ENCODE measurements around the gene ARL4D. TPM values are rescaled to one million over a fixed set of nuclear protein-coding genes. Genes with fewer than 3 reads are reported as not detected.

ARL4D gene
- total RNA-seq, 1 experiment from 2014 or later = 8.8 TPM

DNA sequence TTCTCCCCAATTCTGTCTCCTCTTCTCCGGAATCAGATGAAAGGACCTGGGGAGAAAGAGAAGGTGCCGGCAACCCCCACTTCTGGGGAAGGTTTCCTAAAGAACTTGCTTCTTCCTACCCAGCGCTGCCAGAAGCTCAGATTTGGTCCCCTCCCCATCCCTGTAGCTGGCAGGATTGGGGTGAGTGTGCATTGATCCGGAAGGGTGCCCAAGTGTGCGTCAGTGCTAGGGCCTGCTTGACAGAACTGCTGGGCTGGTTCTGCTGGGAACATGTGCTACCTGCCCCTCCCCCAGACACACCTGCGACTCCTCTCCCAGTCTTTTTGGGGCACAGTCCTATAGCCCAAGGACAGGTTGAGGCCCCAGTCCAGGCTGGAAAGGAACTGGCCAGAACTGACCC is 3.3 kb downstream of the ARL4D start:
- Histone ChIP-seq H3K9me2 (ENCODE audit: insufficient read depth) (no peaks in the 10 kb centered on the region), H3K27me3 (ENCODE audit: insufficient read depth, low read depth) (no peaks in the 10 kb centered on the region), H4K20me1 (ENCODE audit: insufficient read depth) (no peaks in the 10 kb centered on the region), H3K36me3 (ENCODE audit: low read depth) (no peaks in the 10 kb centered on the region), H3K9me3 (ENCODE audit: insufficient read depth, low read depth) (no peaks in the 10 kb centered on the region), H3K4me3 (no peak overlapping the region), H3K4me2 (no peak overlapping the region), H3K27ac (no peak overlapping the region; the same call in 1 of the 2 replicates), H3K79me2 (ENCODE audit: low read depth) (peaks cover 6% of the 10 kb centered on the region; the same call in 1 of the 2 replicates), H3F3A (ENCODE audit: insufficient read depth, low read depth) (no peaks in the 10 kb centered on the region), H2AFZ (no peak overlapping the region), H3K4me1 (replicated peaks; ENCODE audit: insufficient read depth) (peaks cover 20% of the 10 kb centered on the region)
- ChIA-PET POLR2A (ENCODE audit: unreplicated experiment) (no interaction called here), CTCF (no interaction called here)
- BruUV-seq (replicated peaks) = no TSS peak
- TF ChIP-seq, protein P1, sequence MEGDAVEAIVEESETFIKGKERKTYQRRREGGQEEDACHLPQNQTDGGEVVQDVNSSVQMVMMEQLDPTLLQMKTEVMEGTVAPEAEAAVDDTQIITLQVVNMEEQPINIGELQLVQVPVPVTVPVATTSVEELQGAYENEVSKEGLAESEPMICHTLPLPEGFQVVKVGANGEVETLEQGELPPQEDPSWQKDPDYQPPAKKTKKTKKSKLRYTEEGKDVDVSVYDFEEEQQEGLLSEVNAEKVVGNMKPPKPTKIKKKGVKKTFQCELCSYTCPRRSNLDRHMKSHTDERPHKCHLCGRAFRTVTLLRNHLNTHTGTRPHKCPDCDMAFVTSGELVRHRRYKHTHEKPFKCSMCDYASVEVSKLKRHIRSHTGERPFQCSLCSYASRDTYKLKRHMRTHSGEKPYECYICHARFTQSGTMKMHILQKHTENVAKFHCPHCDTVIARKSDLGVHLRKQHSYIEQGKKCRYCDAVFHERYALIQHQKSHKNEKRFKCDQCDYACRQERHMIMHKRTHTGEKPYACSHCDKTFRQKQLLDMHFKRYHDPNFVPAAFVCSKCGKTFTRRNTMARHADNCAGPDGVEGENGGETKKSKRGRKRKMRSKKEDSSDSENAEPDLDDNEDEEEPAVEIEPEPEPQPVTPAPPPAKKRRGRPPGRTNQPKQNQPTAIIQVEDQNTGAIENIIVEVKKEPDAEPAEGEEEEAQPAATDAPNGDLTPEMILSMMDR (conservative IDR thresholded peaks at IDR 0.05) = no peak
- no peak for TF ChIP-seq EZH2 (IDR thresholded peaks at IDR 0.05; ENCODE audit: low read depth)
- no peak for DNase-seq
- intact Hi-C loops (cut with micrococcal nuclease; ENCODE audit: unreplicated experiment) = no loop called here

DNA sequence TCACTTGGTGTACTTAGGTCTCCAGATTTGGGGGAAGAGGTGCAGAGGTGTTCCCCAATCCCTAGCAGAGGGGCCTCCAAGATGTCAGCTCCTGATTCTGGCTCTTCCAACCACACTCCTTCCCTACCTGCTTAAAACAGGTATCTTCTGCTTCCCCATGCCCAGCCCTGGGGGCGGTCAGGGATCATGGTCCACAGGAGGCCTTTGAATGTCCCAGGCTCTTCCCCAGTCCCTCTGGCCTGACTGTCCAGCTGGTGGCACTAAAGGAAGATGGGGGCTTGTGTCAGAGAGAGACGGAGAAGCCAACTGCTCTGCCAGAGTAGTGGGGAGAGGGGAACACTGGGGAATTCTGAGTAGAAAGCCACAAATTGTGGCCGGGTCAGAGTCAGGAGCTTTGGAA is 3.8 kb downstream of the ARL4D start:
- no TSS peak for BruUV-seq (replicated peaks)
- no peaks in the 10 kb centered on the region for H3K9me3 ChIP-seq (ENCODE audit: insufficient read depth, low read depth)
- TF ChIP-seq EZH2 (IDR thresholded peaks at IDR 0.05; ENCODE audit: low read depth) = no peak
- TF ChIP-seq, protein P1 (conservative IDR thresholded peaks at IDR 0.05) = no peak
- H3K27ac ChIP-seq = no peak overlapping the region
- no peak overlapping the region for H3K4me2 ChIP-seq
- no peak for DNase-seq
- no peaks in the 10 kb centered on the region for H3K27me3 ChIP-seq (ENCODE audit: insufficient read depth, low read depth)
- no peaks in the 10 kb centered on the region for H3K36me3 ChIP-seq (ENCODE audit: low read depth)
- peaks cover 25% of the 10 kb centered on the region for H3K4me1 ChIP-seq (replicated peaks; ENCODE audit: insufficient read depth)
- intact Hi-C loops (cut with micrococcal nuclease; ENCODE audit: unreplicated experiment) = no loop called here
- no peaks in the 10 kb centered on the region for H3F3A ChIP-seq (ENCODE audit: insufficient read depth, low read depth)
- H2AFZ ChIP-seq = no peak overlapping the region
- ChIA-PET POLR2A (ENCODE audit: unreplicated experiment) (interaction anchor here (0.6 kb wide), 2 partner anchors 68 to 83 kb away, joined by 3 to 4 read pairs; no protein-coding TSS in a partner anchor), CTCF (no interaction called here)
- no peaks in the 10 kb centered on the region for H3K9me2 ChIP-seq (ENCODE audit: insufficient read depth)
- H3K79me2 ChIP-seq (ENCODE audit: low read depth) = peaks cover 6% of the 10 kb centered on the region; the same call in 1 of the 2 replicates
- no peaks in the 10 kb centered on the region for H4K20me1 ChIP-seq (ENCODE audit: insufficient read depth)
- no peak overlapping the region for H3K4me3 ChIP-seq

DNA sequence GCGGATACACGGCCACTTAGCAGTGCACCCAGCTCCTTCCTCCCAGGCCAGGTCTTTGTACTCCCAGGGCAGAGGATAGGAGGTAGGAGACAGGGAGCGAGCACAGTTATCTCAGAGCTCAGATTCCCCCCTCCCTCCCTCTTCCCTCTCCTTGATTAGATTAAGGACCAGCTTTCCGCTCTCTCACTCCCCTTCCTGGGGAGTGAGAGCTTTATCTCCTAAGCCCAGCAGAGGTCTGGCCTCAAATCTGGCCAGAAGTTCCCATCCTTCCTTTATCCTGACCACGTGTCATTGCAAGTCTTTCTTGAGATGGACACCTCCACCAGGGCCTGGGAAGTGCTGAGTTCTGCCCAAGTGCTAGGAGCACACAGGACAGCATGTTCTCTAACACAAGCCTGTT is 5.1 kb downstream of the ARL4D start:
- peaks cover 6% of the 10 kb centered on the region; the same call in 1 of the 2 replicates for H3K79me2 ChIP-seq (ENCODE audit: low read depth)
- H3K4me1 ChIP-seq (replicated peaks; ENCODE audit: insufficient read depth) = peaks cover 35% of the 10 kb centered on the region
- intact Hi-C loops (cut with micrococcal nuclease; ENCODE audit: unreplicated experiment) = no loop called here
- no peaks in the 10 kb centered on the region for H3K27me3 ChIP-seq (ENCODE audit: insufficient read depth, low read depth)
- H3K27ac ChIP-seq = no peak overlapping the region
- H3K9me3 ChIP-seq (ENCODE audit: insufficient read depth, low read depth) = no peaks in the 10 kb centered on the region
- H3K36me3 ChIP-seq (ENCODE audit: low read depth) = no peaks in the 10 kb centered on the region
- no peak overlapping the region for H2AFZ ChIP-seq
- TF ChIP-seq, protein P1 (conservative IDR thresholded peaks at IDR 0.05) = no peak
- no peak for TF ChIP-seq EZH2 (IDR thresholded peaks at IDR 0.05; ENCODE audit: low read depth)
- no TSS peak for BruUV-seq (replicated peaks)
- no peak for DNase-seq
- CTCF ChIA-PET = no interaction called here
- H3K4me3 ChIP-seq = no peak overlapping the region
- H3K9me2 ChIP-seq (ENCODE audit: insufficient read depth) = no peaks in the 10 kb centered on the region
- H3F3A ChIP-seq (ENCODE audit: insufficient read depth, low read depth) = peaks cover 1% of the 10 kb centered on the region; the same call in 1 of the 2 replicates
- POLR2A ChIA-PET (ENCODE audit: unreplicated experiment) = interaction anchor here (0.7 kb wide), 1 partner anchor 329 kb away, joined by 19 read pairs; no protein-coding TSS in a partner anchor
- no peak overlapping the region for H3K4me2 ChIP-seq
- no peaks in the 10 kb centered on the region for H4K20me1 ChIP-seq (ENCODE audit: insufficient read depth)
